IMR-90 (cell line): ENCODE data around the gene ABCA7. TPM values are rescaled to one million over a fixed set of nuclear protein-coding genes. Genes with fewer than 3 reads are reported as not detected.
A peak's percentile ranks its signal among the peaks of the same experiment; 100 is the strongest.

ENCODE experiments used
- ATAC-seq: fragments of 200-7000 bp; cut with Tn5 transposase; 2 replicates; pipeline ENCODE4 v1.9.1; 2020; ENCODE audit warnings: low read depth, mild to moderate bottlenecking, moderate library complexity
- BruUV-seq: library from RNA; stranded (reverse); fragments of 400-500 nt; replicated peaks from 2 replicates; lab custom pipeline; 2021; lab: Mats Ljungman, UMichigan
- CTCF ChIA-PET: fragments of 300-600 bp; formaldehyde crosslinking; extraction: SDS; loops from one replicate; lab custom pipeline; 2021; ENCODE audit warnings: antibody characterized with exemption; lab: Yijun Ruan, JAX
- POLR2A ChIA-PET: fragments of 300-600 bp; sonication (Branson Sonifier 250); formaldehyde crosslinking; loops from one replicate; lab custom pipeline; 2022; ENCODE audit warnings: antibody characterized with exemption; ENCODE audit not compliant: unreplicated experiment; lab: Charles Lee
- DNase-seq: peaks from one replicate; pipeline ENCODE4 v3.0.0; 2013
- H2AFZ ChIP-seq: replicated peaks from 2 replicates; pipeline ENCODE3; 2013; ENCODE audit warnings: low read length, mild to moderate bottlenecking; ENCODE audit not compliant: poor library complexity
- H2AK5ac ChIP-seq: 2 replicates; pipeline ENCODE4 v1.6.1; 2013; ENCODE audit warnings: low read depth, low read length, inconsistent platforms
- H2AK9ac ChIP-seq: replicated peaks from 2 replicates; pipeline ENCODE3; 2013; ENCODE audit warnings: mild to moderate bottlenecking, low read depth, low read length, moderate library complexity; ENCODE audit not compliant: poor library complexity
- H2BK120ac ChIP-seq: 2 replicates; pipeline ENCODE4 v1.6.1; 2013; ENCODE audit warnings: low read depth, low read length, inconsistent platforms
- H2BK15ac ChIP-seq: 3 replicates; pipeline ENCODE4 v1.6.1; 2013; ENCODE audit warnings: low read depth, low read length, inconsistent platforms
- H2BK20ac ChIP-seq: 2 replicates; pipeline ENCODE4 v1.6.1; 2013; ENCODE audit warnings: low read depth, mild to moderate bottlenecking, inconsistent platforms, low read length, moderate library complexity
- H2BK5ac ChIP-seq: 2 replicates; pipeline ENCODE4 v1.6.1; 2013; ENCODE audit warnings: mild to moderate bottlenecking, low read depth, low read length, inconsistent platforms; ENCODE audit not compliant: poor library complexity, severe bottlenecking
- H3K14ac ChIP-seq: replicated peaks from 2 replicates; pipeline ENCODE4 v1.6.1; 2013; ENCODE audit warnings: low read depth, low read length, inconsistent platforms
- H3K18ac ChIP-seq: 2 replicates; pipeline ENCODE4 v1.6.1; 2013; ENCODE audit warnings: low read depth, low read length, control low read depth
- H3K23ac ChIP-seq: 2 replicates; pipeline ENCODE4 v1.6.1; 2013; ENCODE audit warnings: low read depth, low read length, inconsistent platforms
- H3K27ac ChIP-seq: 2 replicates; pipeline ENCODE4 v1.5.1; 2013; ENCODE audit warnings: mild to moderate bottlenecking, control low read depth, low read length; ENCODE audit not compliant: insufficient read depth
- H3K27me3 ChIP-seq: 2 replicates; pipeline ENCODE4 v1.6.1; 2013; ENCODE audit warnings: low read length; ENCODE audit not compliant: control insufficient read depth, insufficient read depth
- H3K36me3 ChIP-seq: 2 replicates; pipeline ENCODE4 v1.6.1; 2013; ENCODE audit warnings: low read length, mixed read lengths; ENCODE audit not compliant: control insufficient read depth, insufficient read depth
- H3K4ac ChIP-seq: 2 replicates; pipeline ENCODE4 v1.6.1; 2013; ENCODE audit warnings: low read depth, low read length, inconsistent platforms
- H3K4me1 ChIP-seq: 2 replicates; pipeline ENCODE4 v1.6.1; 2013; ENCODE audit warnings: low read length, mixed read lengths; ENCODE audit not compliant: control insufficient read depth, insufficient read depth
- H3K4me2 ChIP-seq: 2 replicates; pipeline ENCODE4 v1.6.1; 2013; ENCODE audit warnings: low read depth, mild to moderate bottlenecking, control low read depth, low read length, moderate library complexity
- H3K4me3 ChIP-seq: 2 replicates; pipeline ENCODE4 v1.5.1; 2013; ENCODE audit warnings: low read depth, mild to moderate bottlenecking, control low read depth, low read length, moderate library complexity; ENCODE audit not compliant: insufficient read depth
- H3K56ac ChIP-seq: 2 replicates; pipeline ENCODE4 v1.6.1; 2013; ENCODE audit warnings: low read length, inconsistent platforms; ENCODE audit not compliant: insufficient read depth; ENCODE audit errors: extremely low read depth
- H3K79me1 ChIP-seq, 2 experiments: 2 replicates each; pipeline ENCODE4 v1.6.1; 2013; ENCODE audit warnings: low read length in 2 of 2, inconsistent platforms in 1 of 2, low read depth in 1 of 2
- H3K9ac ChIP-seq: 2 replicates; pipeline ENCODE4 v1.6.1; 2013; ENCODE audit warnings: low read depth, low read length, control low read depth
- H3K9me1 ChIP-seq: 2 replicates; pipeline ENCODE4 v1.6.1; 2013; ENCODE audit warnings: low read length, inconsistent platforms; ENCODE audit not compliant: insufficient read depth
- H3K9me3 ChIP-seq: 2 replicates; pipeline ENCODE4 v1.6.1; 2013; ENCODE audit warnings: low read length; ENCODE audit not compliant: control insufficient read depth, insufficient read depth
- H4K20me1 ChIP-seq: 2 replicates; pipeline ENCODE4 v1.6.1; 2013; ENCODE audit warnings: low read length, inconsistent platforms; ENCODE audit not compliant: insufficient read depth
- H4K5ac ChIP-seq: 2 replicates; pipeline ENCODE4 v1.6.1; 2013; ENCODE audit warnings: mild to moderate bottlenecking, low read depth, low read length, control low read depth
- H4K8ac ChIP-seq, 2 experiments: 2 replicates each; pipeline ENCODE4 v1.6.1; 2013; ENCODE audit warnings: low read depth in 2 of 2, low read length in 2 of 2, control low read depth in 1 of 2, inconsistent platforms in 1 of 2
- H4K91ac ChIP-seq: 2 replicates; pipeline ENCODE4 v1.6.1; 2013; ENCODE audit warnings: low read depth, low read length, inconsistent platforms; ENCODE audit not compliant: insufficient read depth
- BHLHE40 ChIP-seq: fragments of 150-350 bp; IDR thresholded peaks from 2 replicates; pipeline ENCODE4 v1.6.1; 2016; ENCODE audit warnings: mild to moderate bottlenecking, low read depth, low read length
- MXI1 ChIP-seq: IDR thresholded peaks from 2 replicates; pipeline ENCODE4 v1.6.1; 2012; ENCODE audit warnings: low read depth, mild to moderate bottlenecking, low read length, moderate library complexity, borderline replicate concordance
- NFE2L2 ChIP-seq: fragments of 150-350 bp; IDR thresholded peaks from 2 replicates; pipeline ENCODE4 v1.6.1; 2016; ENCODE audit warnings: low read depth, mild to moderate bottlenecking, low read length
- POLR2A ChIP-seq: IDR thresholded peaks from 2 replicates; pipeline ENCODE4 v1.6.1; 2012; ENCODE audit warnings: mild to moderate bottlenecking, low read depth, low read length
- RAD21 ChIP-seq: IDR thresholded peaks from 2 replicates; pipeline ENCODE4 v1.6.1; 2012; ENCODE audit warnings: low read length, improper control_type of control experiment
- RCOR1 ChIP-seq: IDR thresholded peaks from 2 replicates; pipeline ENCODE4 v1.6.1; 2012; ENCODE audit warnings: mild to moderate bottlenecking, low read length, improper control_type of control experiment; ENCODE audit not compliant: insufficient replicate concordance
- SMC3 ChIP-seq: fragments of 150-350 bp; IDR thresholded peaks from 2 replicates; pipeline ENCODE4 v1.6.1; 2016; ENCODE audit warnings: low read depth, mild to moderate bottlenecking, antibody characterized with exemption, low read length, moderate library complexity
- WGBS, 2 experiments: methylation state at CpG; one replicate each; pipeline versions ENCODE4 v1.1.5 to v1.1.7; 2013; ENCODE audit warnings: missing lambda C conversion rate in 2 of 2; ENCODE audit not compliant: insufficient read length in 1 of 2; ENCODE audit errors: extremely low coverage in 2 of 2; 5-methylcytosine and 5-hydroxymethylcytosine counted together
- dilution Hi-C: fragments of 300-500 bp; cut with HindIII; formaldehyde crosslinking; loops from one replicate; pipeline ENCODE4 v1.14.3; 2018; ENCODE audit warnings: low sequenced_read_pairs; ENCODE audit not compliant: unreplicated experiment
- in situ Hi-C: fragments of 300-500 bp; cut with MboI; formaldehyde crosslinking; loops from 3 replicates; pipeline ENCODE4 v1.14.3; 2019; ENCODE audit warnings: low sequenced_read_pairs, inconsistent platforms, mixed read lengths
- intact Hi-C: fragments of 100-400 bp; cut with micrococcal nuclease; formaldehyde crosslinking; loops from 2 replicates; pipeline ENCODE4 v1.10.0; 2022
- polyA plus RNA-seq, 3 experiments: library from polyadenylated mRNA; depleted of rRNA; stranded (reverse); fragments of >200 nt; gene quantifications; 2 replicates each; pipeline ENCODE4 v1.2.3, GENCODE V29; 2012; ENCODE audit warnings: low replicate concordance in 1 of 3
- total RNA-seq: library from RNA; depleted of rRNA; stranded (reverse); fragments of >200 nt; gene quantifications from 2 replicates; pipeline ENCODE4 v1.2.3, GENCODE V29; 2012
- TF ChIP-seq, protein P1 (sequence below): fragments of 150-350 bp; IDR thresholded peaks from 2 replicates; pipeline ENCODE4 v1.6.1; 2017; ENCODE audit warnings: mild to moderate bottlenecking, antibody characterized with exemption, low read length, low read depth

The ABCA7 gene
- total and polyA plus RNA-seq, 2 of the 4 experiments (the other 2 are of a cell fraction): 0.36 to 3.3 TPM

DNA sequence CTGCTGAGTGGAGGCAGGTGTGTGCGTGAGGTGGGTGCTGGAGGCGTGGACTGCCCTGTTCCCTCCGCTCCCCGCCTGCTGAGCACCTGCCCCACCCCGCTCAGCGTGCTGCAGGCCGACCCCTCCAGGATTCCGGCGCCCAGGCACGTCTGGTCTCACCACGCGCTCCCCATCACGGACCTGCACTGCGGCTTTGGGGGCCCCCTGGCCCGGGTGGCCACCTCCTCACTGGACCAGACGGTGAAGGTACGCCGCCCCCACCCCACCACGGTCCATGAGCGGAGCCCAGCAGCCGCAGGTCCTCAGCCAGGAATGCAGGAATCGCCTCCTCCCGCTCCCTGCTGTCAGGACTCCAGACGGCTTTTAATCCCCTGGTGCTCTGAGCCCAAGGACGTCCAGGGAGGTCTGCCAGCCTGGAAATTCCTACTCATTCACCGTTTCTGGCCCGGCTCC, 49.8 kb upstream of the ABCA7 start:
- no peak overlapping the region for H2BK15ac ChIP-seq
- no peak overlapping the region for H3K4me3 ChIP-seq
- H2AK9ac ChIP-seq: no peak overlapping the region
- DNase-seq: no peak
- no peaks in the 10 kb centered on the region for H3K27me3 ChIP-seq
- H3K9ac ChIP-seq: no peak overlapping the region
- H3K79me1 ChIP-seq: peaks cover 0 to 19% of the 10 kb centered on the region in 2 experiments; a peak in 3 of 4 replicates
- no peak overlapping the region for H3K14ac ChIP-seq
- no peak overlapping the region for H2BK120ac ChIP-seq
- peaks cover 3% of the 10 kb centered on the region for H4K20me1 ChIP-seq
- CTCF ChIA-PET: no interaction called here
- peaks cover 51% of the 10 kb centered on the region for H3K36me3 ChIP-seq
- in situ Hi-C loops: no loop called here
- H4K5ac ChIP-seq: no peak overlapping the region
- WGBS, 2 experiments: 90% methylated on average over 18 of the region's 27 CpGs; no CpG with 5 or more reads in 1 of the 2 experiments
- H3K4me2 ChIP-seq: no peak overlapping the region
- H2BK5ac ChIP-seq: no peak overlapping the region
- no peak overlapping the region for H3K23ac ChIP-seq
- dilution Hi-C loops: no loop called here
- H3K9me1 ChIP-seq: no peaks in the 10 kb centered on the region
- H3K9me3 ChIP-seq: no peaks in the 10 kb centered on the region
- TF ChIP-seq RCOR1 (no peak), BHLHE40 (no peak), MXI1 (no peak), SMC3 (no peak), RAD21 (no peak), NFE2L2 (no peak), POLR2A (no peak)
- TF ChIP-seq, protein P1, sequence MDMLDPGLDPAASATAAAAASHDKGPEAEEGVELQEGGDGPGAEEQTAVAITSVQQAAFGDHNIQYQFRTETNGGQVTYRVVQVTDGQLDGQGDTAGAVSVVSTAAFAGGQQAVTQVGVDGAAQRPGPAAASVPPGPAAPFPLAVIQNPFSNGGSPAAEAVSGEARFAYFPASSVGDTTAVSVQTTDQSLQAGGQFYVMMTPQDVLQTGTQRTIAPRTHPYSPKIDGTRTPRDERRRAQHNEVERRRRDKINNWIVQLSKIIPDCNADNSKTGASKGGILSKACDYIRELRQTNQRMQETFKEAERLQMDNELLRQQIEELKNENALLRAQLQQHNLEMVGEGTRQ: no peak
- peak overlapping the region; percentile 43 for H2AFZ ChIP-seq
- no peak overlapping the region for H2AK5ac ChIP-seq
- no peak overlapping the region for H4K91ac ChIP-seq
- no peaks in the 10 kb centered on the region; the same call in 1 of the 2 replicates for H3K4me1 ChIP-seq
- BruUV-seq: no TSS peak
- no peak for ATAC-seq
- no peak overlapping the region for H3K4ac ChIP-seq
- H4K8ac ChIP-seq: no peak overlapping the region
- no peak overlapping the region for H3K18ac ChIP-seq
- H2BK20ac ChIP-seq: no peak overlapping the region
- no peak overlapping the region for H3K27ac ChIP-seq
- no peak overlapping the region for H3K56ac ChIP-seq
- intact Hi-C loops: no loop called here
- POLR2A ChIA-PET: no interaction called here
